WTC11 (cell line): Measurements from ENCODE around the gene CHMP1B. TPM values are rescaled to one million over a fixed set of nuclear protein-coding genes. Genes with fewer than 3 reads are reported as not detected.
A peak's percentile ranks its signal among the peaks of the same experiment; 100 is the strongest.

Experiments
- ATAC-seq: fragments of 200-7000 bp; cut with Tn5 transposase; 2 replicates; pipeline ENCODE4 v1.10.0; 2021; ENCODE audit warnings: mild to moderate bottlenecking, moderate library complexity
- CTCF ChIA-PET: fragments of 300-600 bp; sonication (Branson Sonifier 250); formaldehyde crosslinking; loops from one replicate; lab custom pipeline; 2021; ENCODE audit warnings: antibody characterized with exemption; lab: Charles Lee
- POLR2A ChIA-PET: fragments of 350-600 bp; sonication (Branson Sonifier 250); formaldehyde crosslinking; loops from one replicate; lab custom pipeline; 2021; ENCODE audit warnings: antibody characterized with exemption; lab: Charles Lee
- DNase-seq: peaks from one replicate; pipeline ENCODE4 v3.0.0; 2021; ENCODE audit warnings: low spot score
- H3K27ac Mint-ChIP-seq: 2 replicates; pipeline ENCODE4 v1.8.0; 2021; ENCODE audit warnings: mixed read lengths
- H3K27me3 Mint-ChIP-seq: 2 replicates; pipeline ENCODE4 v1.8.0; 2021; ENCODE audit warnings: low read depth, mild to moderate bottlenecking, moderate library complexity, mixed read lengths
- H3K36me3 Mint-ChIP-seq: 2 replicates; pipeline ENCODE4 v1.8.0; 2021; ENCODE audit warnings: mixed read lengths
- H3K4me1 Mint-ChIP-seq: 2 replicates; pipeline ENCODE4 v1.8.0; 2022; ENCODE audit warnings: mixed read lengths
- H3K4me3 Mint-ChIP-seq: 2 replicates; pipeline ENCODE4 v1.8.0; 2021; ENCODE audit warnings: mild to moderate bottlenecking, moderate library complexity, mixed read lengths
- H3K9me3 Mint-ChIP-seq: 2 replicates; pipeline ENCODE4 v1.8.0; 2021; ENCODE audit warnings: mixed read lengths
- ATF3 ChIP-seq: sonication (generic); formaldehyde crosslinking; conservative IDR thresholded peaks from 2 replicates; pipeline ENCODE4 v1.8.1; 2022; ENCODE audit warnings: mild to moderate bottlenecking, missing genetic modification reagents
- CREM ChIP-seq: sonication (generic); formaldehyde crosslinking; IDR thresholded peaks from 2 replicates; pipeline ENCODE4 v1.8.1; 2022; ENCODE audit warnings: mild to moderate bottlenecking, missing genetic modification reagents, moderate library complexity
- E2F4 ChIP-seq: sonication (generic); formaldehyde crosslinking; IDR thresholded peaks from 2 replicates; pipeline ENCODE4 v1.8.1; 2022; ENCODE audit warnings: low read depth, mild to moderate bottlenecking, moderate library complexity, missing genetic modification reagents, borderline replicate concordance
- ESRRA ChIP-seq: sonication (generic); formaldehyde crosslinking; IDR thresholded peaks from 2 replicates; pipeline ENCODE4 v1.8.1; 2022; ENCODE audit warnings: mild to moderate bottlenecking, missing genetic modification reagents, borderline replicate concordance
- ETV6 ChIP-seq: sonication (generic); formaldehyde crosslinking; IDR thresholded peaks from 2 replicates; pipeline ENCODE4 v1.8.1; 2022; ENCODE audit warnings: mild to moderate bottlenecking, missing genetic modification reagents
- GTF2I ChIP-seq: fragments of 250-450 bp; sonication (Bioruptor Pico); conservative IDR thresholded peaks from 2 replicates; pipeline ENCODE4 v1.4.0; 2021; ENCODE audit warnings: mild to moderate bottlenecking
- KAT7 ChIP-seq: sonication (generic); formaldehyde crosslinking; IDR thresholded peaks from 2 replicates; pipeline ENCODE4 v1.8.1; 2023; ENCODE audit warnings: missing genetic modification reagents, mild to moderate bottlenecking, borderline replicate concordance
- NFATC4 ChIP-seq: fragments of 250-450 bp; sonication (Bioruptor Pico); IDR thresholded peaks from 2 replicates; pipeline ENCODE4 v1.9.0; 2021; ENCODE audit warnings: mild to moderate bottlenecking
- NR2C2 ChIP-seq: sonication (generic); formaldehyde crosslinking; IDR thresholded peaks from 2 replicates; pipeline ENCODE4 v1.8.0; 2022; ENCODE audit warnings: mild to moderate bottlenecking, missing genetic modification reagents
- NR3C1 ChIP-seq: sonication (generic); formaldehyde crosslinking; conservative IDR thresholded peaks from 2 replicates; pipeline ENCODE4 v1.8.1; 2023; ENCODE audit warnings: low read depth, mild to moderate bottlenecking, missing genetic modification reagents
- OVOL2 ChIP-seq: fragments of 250-450 bp; sonication (Bioruptor Pico); IDR thresholded peaks from 2 replicates; pipeline ENCODE4 v1.9.0; 2021; ENCODE audit warnings: mild to moderate bottlenecking, borderline replicate concordance
- SMAD4 ChIP-seq: sonication (generic); formaldehyde crosslinking; IDR thresholded peaks from 2 replicates; pipeline ENCODE4 v1.8.0; 2022; ENCODE audit warnings: mild to moderate bottlenecking, missing genetic modification reagents
- TEAD4 ChIP-seq: sonication (generic); formaldehyde crosslinking; IDR thresholded peaks from 2 replicates; pipeline ENCODE4 v1.8.0; 2022; ENCODE audit warnings: mild to moderate bottlenecking, missing genetic modification reagents
- ZNF219 ChIP-seq: sonication (generic); formaldehyde crosslinking; IDR thresholded peaks from 2 replicates; pipeline ENCODE4 v1.8.0; 2023; ENCODE audit warnings: missing genetic modification reagents, mild to moderate bottlenecking, borderline replicate concordance
- ZNF317 ChIP-seq: sonication (generic); formaldehyde crosslinking; IDR thresholded peaks from 2 replicates; pipeline ENCODE4 v1.8.1; 2023; ENCODE audit warnings: low read depth, mild to moderate bottlenecking, moderate library complexity, missing genetic modification reagents, borderline replicate concordance
- ZSCAN18 ChIP-seq: fragments of 250-450 bp; sonication (Bioruptor Pico); IDR thresholded peaks from 2 replicates; pipeline ENCODE4 v2.1.2; 2022; ENCODE audit warnings: mild to moderate bottlenecking, moderate library complexity
- total RNA-seq: library from RNA; stranded (reverse); gene quantifications from 3 replicates; pipeline ENCODE4 v1.2.3, GENCODE V29; 2021
- TF ChIP-seq, protein P1 (sequence below): sonication (generic); formaldehyde crosslinking; IDR thresholded peaks from 2 replicates; pipeline ENCODE4 v1.8.0; 2022; ENCODE audit warnings: mild to moderate bottlenecking, missing genetic modification reagents
- TF ChIP-seq, protein P2 (sequence below): sonication (generic); formaldehyde crosslinking; IDR thresholded peaks from 2 replicates; pipeline ENCODE4 v1.8.1; 2022; ENCODE audit warnings: mild to moderate bottlenecking, missing genetic modification reagents, moderate library complexity, borderline replicate concordance
- TF ChIP-seq, protein P3 (sequence below): sonication (generic); formaldehyde crosslinking; IDR thresholded peaks from 2 replicates; pipeline ENCODE4 v1.8.0; 2022; ENCODE audit warnings: mild to moderate bottlenecking, missing genetic modification reagents
- TF ChIP-seq, protein P4 (sequence below): sonication (generic); formaldehyde crosslinking; IDR thresholded peaks from 2 replicates; pipeline ENCODE4 v1.8.1; 2023; ENCODE audit warnings: mild to moderate bottlenecking, missing genetic modification reagents

Gene CHMP1B
- total RNA-seq, 1 experiment from 2014 or later = 37.2 TPM

DNA sequence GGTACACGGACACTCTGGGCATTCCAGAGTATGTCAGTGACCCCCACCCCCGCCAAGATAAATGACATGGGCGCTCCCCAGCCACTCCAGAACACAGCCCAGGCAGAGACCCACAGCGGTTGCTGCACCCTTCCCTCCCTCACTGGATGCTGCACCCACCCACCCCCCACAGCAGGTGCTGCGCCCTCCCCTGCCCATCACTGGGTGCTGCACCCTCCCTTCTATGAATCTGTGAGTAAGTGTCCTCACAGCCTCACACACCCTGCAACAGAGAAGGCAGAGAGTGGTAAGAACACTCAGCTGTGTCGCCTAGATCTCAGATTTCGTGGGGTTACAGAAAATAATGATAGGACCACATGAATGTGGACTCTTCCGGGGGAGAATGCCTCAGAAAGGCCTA lies 23.5 kb downstream of the CHMP1B start (continued):
- no peak for TF ChIP-seq ESRRA (CRISPR knock-in tag)
- no peak for TF ChIP-seq KAT7 (CRISPR knock-in tag)
- TF ChIP-seq, all 79 proteins: peak for 0

DNA sequence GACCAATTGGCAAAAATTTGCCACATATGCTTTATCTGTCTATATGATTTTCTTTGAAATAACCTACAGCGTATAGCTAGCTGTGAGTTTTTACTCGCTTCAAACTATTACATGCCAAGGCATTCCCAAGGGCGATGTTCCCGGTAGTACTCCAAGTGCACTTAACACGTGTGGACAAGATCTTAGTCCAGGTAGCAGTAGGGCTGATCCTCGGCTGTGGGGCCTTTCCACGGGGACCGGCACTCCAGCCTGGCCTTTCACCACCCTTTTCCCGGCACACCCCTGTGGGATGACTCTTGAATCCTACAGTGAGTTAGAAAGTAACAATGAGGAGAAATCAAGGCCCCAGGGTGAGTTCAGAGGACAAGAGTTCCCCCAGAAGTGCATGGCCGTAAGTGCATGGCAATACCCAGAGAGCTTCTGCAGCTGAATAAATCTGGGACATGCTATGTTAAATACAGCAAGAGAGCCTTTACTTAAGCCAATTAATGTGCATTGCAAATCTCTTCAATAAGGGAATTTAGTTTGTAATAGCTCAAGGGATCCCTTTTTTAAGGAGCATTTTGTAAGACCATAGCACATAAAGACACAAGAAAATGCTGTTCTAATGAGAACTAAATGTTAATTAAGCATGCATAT lies 26.4 kb downstream of the CHMP1B start:
- TF ChIP-seq SMAD4 (CRISPR knock-in tag) = no peak
- no peak for TF ChIP-seq ATF3 (CRISPR knock-in tag)
- no peak for TF ChIP-seq GTF2I (CRISPR knock-in tag)
- TF ChIP-seq NR2C2 (CRISPR knock-in tag) = no peak
- no peak for TF ChIP-seq ZSCAN18
- TF ChIP-seq OVOL2 (CRISPR knock-in tag) = no peak
- TF ChIP-seq, protein P1, sequence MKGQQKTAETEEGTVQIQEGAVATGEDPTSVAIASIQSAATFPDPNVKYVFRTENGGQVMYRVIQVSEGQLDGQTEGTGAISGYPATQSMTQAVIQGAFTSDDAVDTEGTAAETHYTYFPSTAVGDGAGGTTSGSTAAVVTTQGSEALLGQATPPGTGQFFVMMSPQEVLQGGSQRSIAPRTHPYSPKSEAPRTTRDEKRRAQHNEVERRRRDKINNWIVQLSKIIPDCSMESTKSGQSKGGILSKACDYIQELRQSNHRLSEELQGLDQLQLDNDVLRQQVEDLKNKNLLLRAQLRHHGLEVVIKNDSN (CRISPR knock-in tag) = no peak
- TF ChIP-seq ZNF219 (CRISPR knock-in tag) = no peak
- TF ChIP-seq ZNF317 (CRISPR knock-in tag) = no peak
- ATAC-seq = peak; percentile 47
- no peak overlapping the region for H3K4me3 Mint-ChIP-seq

DNA sequence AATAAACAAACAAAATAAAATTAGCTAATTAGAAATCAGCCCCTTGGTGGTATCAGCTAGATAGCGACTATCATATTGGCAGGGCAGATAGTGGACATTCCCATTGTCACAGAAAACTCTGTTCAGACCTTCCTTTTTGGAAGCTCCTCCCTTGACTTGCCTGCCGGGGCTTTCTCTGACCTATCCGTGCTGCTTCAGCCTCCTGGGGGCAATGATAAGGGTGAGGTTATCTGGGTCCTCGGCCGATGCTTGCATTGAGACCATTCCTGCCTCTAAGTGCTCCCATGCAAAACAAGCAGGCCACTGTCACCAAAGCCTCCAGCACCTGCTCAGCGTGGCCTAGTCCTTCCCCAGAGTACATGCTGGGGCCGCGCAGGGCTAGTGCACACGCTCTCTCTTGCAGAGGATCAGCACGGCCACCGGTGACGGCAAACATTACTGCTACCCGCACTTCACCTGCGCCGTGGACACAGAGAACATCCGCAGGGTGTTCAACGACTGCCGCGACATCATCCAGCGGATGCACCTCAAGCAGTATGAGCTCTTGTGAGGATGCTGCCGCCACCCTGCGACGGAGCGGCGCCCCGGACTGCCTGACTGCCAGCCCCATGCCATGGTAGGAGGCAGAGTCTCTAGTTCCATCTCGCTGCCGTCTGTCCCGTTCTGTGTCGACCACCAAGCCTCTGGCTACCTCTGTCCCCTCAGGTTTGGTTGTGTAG lies 29.5 kb downstream of the CHMP1B start:
- TF ChIP-seq OVOL2 (CRISPR knock-in tag) = no peak
- no peak for TF ChIP-seq KAT7 (CRISPR knock-in tag)
- no peak for TF ChIP-seq E2F4 (CRISPR knock-in tag)
- TF ChIP-seq, protein P2, sequence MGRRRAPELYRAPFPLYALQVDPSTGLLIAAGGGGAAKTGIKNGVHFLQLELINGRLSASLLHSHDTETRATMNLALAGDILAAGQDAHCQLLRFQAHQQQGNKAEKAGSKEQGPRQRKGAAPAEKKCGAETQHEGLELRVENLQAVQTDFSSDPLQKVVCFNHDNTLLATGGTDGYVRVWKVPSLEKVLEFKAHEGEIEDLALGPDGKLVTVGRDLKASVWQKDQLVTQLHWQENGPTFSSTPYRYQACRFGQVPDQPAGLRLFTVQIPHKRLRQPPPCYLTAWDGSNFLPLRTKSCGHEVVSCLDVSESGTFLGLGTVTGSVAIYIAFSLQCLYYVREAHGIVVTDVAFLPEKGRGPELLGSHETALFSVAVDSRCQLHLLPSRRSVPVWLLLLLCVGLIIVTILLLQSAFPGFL (CRISPR knock-in tag) = no peak
- no peak for TF ChIP-seq CREM (CRISPR knock-in tag)
- TF ChIP-seq, protein P3, sequence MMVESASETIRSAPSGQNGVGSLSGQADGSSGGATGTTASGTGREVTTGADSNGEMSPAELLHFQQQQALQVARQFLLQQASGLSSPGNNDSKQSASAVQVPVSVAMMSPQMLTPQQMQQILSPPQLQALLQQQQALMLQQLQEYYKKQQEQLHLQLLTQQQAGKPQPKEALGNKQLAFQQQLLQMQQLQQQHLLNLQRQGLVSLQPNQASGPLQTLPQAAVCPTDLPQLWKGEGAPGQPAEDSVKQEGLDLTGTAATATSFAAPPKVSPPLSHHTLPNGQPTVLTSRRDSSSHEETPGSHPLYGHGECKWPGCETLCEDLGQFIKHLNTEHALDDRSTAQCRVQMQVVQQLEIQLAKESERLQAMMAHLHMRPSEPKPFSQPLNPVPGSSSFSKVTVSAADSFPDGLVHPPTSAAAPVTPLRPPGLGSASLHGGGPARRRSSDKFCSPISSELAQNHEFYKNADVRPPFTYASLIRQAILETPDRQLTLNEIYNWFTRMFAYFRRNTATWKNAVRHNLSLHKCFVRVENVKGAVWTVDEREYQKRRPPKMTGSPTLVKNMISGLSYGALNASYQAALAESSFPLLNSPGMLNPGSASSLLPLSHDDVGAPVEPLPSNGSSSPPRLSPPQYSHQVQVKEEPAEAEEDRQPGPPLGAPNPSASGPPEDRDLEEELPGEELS (CRISPR knock-in tag) = no peak
- no peak for TF ChIP-seq ETV6 (CRISPR knock-in tag)
- TF ChIP-seq TEAD4 = no peak
- TF ChIP-seq, protein P4, sequence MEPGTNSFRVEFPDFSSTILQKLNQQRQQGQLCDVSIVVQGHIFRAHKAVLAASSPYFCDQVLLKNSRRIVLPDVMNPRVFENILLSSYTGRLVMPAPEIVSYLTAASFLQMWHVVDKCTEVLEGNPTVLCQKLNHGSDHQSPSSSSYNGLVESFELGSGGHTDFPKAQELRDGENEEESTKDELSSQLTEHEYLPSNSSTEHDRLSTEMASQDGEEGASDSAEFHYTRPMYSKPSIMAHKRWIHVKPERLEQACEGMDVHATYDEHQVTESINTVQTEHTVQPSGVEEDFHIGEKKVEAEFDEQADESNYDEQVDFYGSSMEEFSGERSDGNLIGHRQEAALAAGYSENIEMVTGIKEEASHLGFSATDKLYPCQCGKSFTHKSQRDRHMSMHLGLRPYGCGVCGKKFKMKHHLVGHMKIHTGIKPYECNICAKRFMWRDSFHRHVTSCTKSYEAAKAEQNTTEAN = no peak
- no peak for TF ChIP-seq NR2C2 (CRISPR knock-in tag)
- TF ChIP-seq NFATC4 = no peak
- no peak for TF ChIP-seq NR3C1
- TF ChIP-seq, all 79 proteins: peak for 0
- peaks cover 7% of the 10 kb centered on the region for H3K9me3 Mint-ChIP-seq
- CTCF ChIA-PET = interaction anchor here (1.4 kb wide), 1 partner anchor 54 kb away, joined by 3 read pairs; no protein-coding TSS in a partner anchor
- POLR2A ChIA-PET = no interaction called here
- H3K4me1 Mint-ChIP-seq = peaks cover 17% of the 10 kb centered on the region
- no peaks in the 10 kb centered on the region for H3K27me3 Mint-ChIP-seq
- H3K4me3 Mint-ChIP-seq = no peak overlapping the region
- H3K36me3 Mint-ChIP-seq = peaks cover 52% of the 10 kb centered on the region
- DNase-seq (no peak), ATAC-seq (no peak)
- peak overlapping the region; percentile 87 for H3K27ac Mint-ChIP-seq

More for the DNA sequence above, 26.4 kb downstream of the CHMP1B start:
- Mint-ChIP-seq H3K9me3 (peaks cover 15% of the 10 kb centered on the region), H3K27ac (peak overlapping the region; percentile 81), H3K4me1 (peaks cover 15% of the 10 kb centered on the region), H3K36me3 (peaks cover 55% of the 10 kb centered on the region), H3K27me3 (no peaks in the 10 kb centered on the region)
- CTCF ChIA-PET = interaction anchor here (1.0 kb wide), 1 partner anchor 118 kb away, joined by 3 read pairs; no protein-coding TSS in a partner anchor
- no peak for DNase-seq
- POLR2A ChIA-PET = interaction anchor here (1.2 kb wide), 1 partner anchor 9 kb away, joined by 3 read pairs; no protein-coding TSS in a partner anchor
